Measurements from ENCODE around the gene GDPGP1.
A peak's percentile ranks its signal among the peaks of the same experiment; 100 is the strongest.
"Not testable (repeated sequence)": the region's sequence is repeated elsewhere in the genome, so short reads cannot be mapped to it uniquely, and the experiment has no call there.

The GDPGP1 gene

GRCh38 chr15:90227336-90227735 is 6.7 kb upstream of the GDPGP1 start:
- DNase-seq, result no peak

DNA sequence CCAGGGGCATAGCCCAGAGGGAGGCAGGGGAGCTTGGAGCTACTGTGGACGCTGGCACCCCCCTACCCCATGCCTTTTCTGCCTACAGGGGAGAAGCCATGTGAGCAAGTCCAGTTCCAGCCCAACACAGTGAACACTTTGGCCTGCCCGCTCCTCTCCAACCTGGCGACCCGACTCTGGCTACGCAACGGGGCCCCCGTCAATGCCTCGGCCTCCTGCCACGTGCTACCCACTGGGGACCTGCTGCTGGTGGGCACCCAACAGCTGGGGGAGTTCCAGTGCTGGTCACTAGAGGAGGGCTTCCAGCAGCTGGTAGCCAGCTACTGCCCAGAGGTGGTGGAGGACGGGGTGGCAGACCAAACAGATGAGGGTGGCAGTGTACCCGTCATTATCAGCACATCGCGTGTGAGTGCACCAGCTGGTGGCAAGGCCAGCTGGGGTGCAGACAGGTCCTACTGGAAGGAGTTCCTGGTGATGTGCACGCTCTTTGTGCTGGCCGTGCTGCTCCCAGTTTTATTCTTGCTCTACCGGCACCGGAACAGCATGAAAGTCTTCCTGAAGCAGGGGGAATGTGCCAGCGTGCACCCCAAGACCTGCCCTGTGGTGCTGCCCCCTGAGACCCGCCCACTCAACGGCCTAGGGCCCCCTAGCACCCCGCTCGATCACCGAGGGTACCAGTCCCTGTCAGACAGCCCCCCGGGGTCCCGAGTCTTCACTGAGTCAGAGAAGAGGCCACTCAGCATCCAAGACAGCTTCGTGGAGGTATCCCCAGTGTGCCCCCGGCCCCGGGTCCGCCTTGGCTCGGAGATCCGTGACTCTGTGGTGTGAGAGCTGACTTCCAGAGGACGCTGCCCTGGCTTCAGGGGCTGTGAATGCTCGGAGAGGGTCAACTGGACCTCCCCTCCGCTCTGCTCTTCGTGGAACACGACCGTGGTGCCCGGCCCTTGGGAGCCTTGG is 5.9 kb upstream of the GDPGP1 start:
- no peak for DNase-seq

DNA sequence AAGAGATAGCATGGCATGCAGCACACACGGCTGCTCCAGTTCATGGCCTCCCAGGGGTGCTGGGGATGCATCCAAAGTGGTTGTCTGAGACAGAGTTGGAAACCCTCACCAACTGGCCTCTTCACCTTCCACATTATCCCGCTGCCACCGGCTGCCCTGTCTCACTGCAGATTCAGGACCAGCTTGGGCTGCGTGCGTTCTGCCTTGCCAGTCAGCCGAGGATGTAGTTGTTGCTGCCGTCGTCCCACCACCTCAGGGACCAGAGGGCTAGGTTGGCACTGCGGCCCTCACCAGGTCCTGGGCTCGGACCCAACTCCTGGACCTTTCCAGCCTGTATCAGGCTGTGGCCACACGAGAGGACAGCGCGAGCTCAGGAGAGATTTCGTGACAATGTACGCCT is 5.0 kb upstream of the GDPGP1 start:
- no peak for DNase-seq

- DNase-seq, result no peak
Measured at GRCh38 chr15:90230071-90230494, 3.9 kb upstream of the GDPGP1 start.

GRCh38 chr15:90230610-90231009 is 3.4 kb upstream of the GDPGP1 start:
- DNase-seq, result no peak

DNA sequence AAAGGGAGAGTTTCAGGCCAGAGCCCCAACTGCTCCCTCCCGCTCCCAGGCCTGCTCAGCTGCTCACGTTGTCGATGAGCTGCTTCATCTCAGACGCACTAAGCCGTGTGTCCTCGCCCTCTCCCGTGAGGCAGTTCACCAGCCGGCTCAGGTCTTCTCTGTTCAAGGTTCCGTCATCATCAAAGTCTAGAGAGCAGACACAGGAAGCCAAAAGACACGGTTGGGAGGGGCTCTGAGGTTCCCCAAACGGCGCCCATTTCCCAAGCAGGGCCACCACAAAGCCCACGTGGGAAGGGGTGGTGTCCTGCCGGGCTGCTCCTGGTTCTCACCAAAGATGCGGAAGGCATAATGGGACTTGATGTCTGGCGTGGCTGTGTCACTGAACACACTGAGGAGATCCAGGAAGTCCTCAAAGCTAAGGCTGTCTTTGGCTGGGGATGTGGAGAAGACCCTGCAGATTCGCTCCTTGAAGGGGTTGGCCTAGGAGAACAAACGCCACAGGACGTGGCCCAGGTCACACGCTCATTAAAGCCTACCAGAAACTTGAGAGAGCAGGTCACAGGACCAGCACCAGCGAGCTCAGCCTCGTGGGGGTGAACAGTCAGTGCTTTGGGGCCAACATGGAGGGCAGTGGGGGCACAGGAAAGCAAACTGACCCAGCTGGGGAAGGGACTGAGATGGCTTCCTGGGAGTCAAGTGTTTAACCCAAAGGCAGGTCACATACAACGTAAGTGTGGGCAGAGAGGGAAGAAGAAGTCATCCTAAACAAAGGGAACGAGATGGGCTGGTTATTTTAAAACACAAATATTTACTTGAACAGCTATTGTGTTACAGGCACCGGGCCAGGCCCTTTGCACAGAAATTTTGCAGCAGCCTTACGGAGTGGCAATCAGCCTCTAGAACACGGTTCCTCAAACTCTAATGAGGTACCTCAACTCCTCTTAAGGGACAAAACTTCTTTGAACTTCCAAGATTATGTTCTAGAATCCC is 2.7 kb upstream of the GDPGP1 start:
- peak; percentile 51 for DNase-seq

- DNase-seq, result no peak
Measured at GRCh38 chr15:90232196-90232595, 1.8 kb upstream of the GDPGP1 start.

- no peak for DNase-seq
Measured at GRCh38 chr15:90232941-90233386, 1.0 kb upstream of the GDPGP1 start.

- DNase-seq, result peak; percentile 95
Measured at GRCh38 chr15:90233387-90234095, 468 bp upstream of the GDPGP1 start, which contains the start of gene CIB1. TSS of gene CIB1 (minus strand) at chr15:90233941. CDS start at chr15:90233885, 56 bp downstream.

DNA sequence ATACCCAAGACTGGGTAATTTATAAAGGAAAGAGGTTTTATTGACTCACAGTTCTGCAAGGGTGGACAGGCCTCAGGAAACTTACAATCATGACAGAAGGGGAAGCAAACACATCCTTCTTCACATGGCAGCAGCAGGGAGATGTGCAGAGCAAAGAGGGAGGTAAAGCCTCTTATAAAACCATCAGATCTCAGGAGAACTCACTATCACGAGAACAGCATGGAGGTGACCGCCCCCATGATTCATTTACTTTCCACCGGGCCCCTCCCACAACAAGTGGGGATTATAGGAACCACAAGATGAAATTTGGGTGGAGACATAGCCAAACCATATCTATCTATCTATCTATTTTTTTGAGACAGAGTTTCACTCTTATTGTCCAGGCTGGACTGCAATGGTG is 5.4 kb downstream of the GDPGP1 start:
- DNase-seq, result no peak

DNA sequence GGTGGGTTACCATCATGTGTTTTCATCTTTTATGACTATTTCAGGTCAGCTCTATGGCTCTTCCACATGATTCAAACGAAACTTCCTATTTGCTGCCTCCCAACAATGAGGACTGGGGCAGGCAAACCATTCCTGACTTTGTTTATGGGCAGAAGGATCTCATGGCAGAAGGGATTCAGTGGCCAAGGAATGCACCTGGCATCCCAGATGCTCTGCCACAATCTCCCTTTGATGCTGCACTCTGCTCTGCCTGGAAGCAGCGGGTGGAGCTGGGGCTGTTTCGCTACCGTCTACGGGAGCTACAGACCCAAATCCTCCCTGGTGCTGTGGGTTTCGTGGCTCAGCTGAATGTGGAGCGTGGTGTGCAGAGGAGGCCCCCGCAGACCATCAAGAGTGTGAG is 6.8 kb downstream of the GDPGP1 start:
- DNase-seq, result no peak

DNA sequence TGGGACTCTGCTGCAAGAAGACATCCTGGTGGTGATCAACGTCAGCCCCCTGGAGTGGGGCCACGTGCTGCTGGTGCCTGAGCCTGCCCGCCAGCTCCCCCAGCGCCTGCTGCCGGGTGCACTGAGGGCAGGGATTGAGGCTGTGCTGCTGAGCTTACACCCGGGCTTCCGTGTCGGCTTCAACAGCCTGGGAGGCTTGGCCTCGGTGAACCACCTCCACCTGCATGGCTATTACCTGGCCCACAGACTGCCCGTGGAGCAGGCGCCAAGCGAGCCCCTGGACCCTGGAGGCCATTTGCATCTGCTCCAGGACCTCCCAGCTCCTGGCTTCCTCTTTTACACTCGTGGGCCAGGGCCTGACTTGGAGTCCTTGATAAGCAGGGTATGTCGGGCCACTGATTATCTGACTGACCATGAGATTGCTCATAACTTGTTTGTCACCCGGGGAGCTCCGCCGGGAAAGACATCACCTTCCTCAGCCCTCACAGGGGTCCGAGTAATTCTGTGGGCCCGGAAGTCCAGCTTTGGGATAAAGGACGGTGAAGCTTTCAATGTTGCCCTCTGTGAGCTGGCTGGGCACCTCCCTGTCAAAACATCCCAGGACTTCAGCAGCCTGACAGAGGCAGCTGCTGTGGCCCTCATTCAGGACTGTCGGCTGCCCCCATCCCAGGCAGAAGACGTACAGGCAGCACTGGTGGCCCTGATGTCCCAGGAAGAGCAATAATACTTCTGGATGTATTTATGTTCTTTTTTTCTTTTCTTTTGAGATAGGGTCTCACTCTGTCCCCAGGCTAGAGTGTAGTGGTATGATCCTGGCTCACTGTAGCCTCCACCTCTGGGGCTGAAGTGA is 7.6 kb downstream of the GDPGP1 start:
- no peak for DNase-seq

DNA sequence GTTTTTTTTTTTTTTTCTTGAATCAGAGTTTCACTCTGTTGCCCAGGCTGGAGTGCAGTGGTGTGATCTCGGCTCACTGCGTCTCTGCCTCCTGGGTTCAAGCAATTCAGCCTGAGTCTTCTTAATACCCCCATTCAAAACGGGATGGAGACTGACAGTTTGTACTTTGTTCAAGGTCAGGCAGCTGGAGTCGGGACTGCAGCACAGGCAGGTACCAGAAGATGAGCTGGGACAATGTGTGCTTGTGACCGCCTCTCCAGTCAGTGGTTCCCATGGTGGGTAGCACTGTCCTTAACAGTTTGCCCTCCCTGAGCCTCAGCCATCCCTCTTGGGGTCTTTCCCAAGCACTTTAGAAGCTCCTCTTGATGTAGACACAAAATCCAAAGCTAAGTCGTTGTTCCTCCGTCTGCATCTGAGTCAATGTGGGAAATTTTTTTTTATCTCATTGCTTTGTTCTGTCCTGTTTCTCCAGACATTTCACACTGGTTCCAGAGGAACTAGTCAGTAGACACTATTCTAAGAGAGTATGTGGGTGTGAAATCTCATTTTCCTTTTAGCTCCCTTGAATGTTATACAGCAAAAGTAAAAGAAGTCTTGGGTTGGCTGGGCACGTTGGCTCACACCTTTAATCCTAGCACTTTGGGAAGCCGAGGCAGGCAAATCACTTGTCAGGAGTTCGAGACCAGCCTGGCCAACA is 10.1 kb downstream of the GDPGP1 start:
- DNase-seq, result no peak

GRCh38 chr15:90248789-90249202 is 14.8 kb downstream of the GDPGP1 start:
- no peak for DNase-seq

DNA sequence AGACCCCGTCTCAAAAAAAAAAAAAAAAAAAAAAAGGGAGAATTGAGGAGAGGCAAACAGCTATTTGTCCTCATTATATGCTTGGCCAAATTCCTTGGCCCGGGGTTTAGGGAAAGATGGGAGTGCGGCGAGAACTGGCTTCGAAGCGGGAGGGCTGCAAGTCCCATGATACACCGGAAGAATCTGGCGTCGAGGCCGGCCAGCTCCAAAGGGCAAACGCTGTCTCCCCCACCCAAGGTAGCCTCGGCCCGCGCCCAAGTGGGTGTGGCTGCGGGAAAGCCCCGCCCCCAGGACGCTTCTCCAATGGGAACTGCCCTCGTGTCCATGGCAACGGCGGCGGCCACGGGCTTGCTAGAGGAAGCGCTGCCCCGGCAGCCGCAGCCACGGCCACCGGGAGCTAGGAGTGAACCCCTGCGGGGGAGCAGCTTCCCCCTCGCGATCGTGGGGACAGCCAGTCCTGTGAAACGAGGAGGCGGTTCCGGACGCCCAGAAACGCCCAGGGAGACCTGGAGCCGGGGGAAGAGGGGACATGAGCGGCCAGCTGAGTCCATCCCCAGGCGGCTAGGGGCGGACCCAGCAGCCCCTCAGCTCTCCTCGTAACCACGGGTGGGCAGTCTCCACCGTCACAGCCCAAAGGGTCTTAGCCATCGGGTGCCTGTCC is 15.3 kb downstream of the GDPGP1 start, which contains the start of gene TTLL13:
TSS of gene TTLL13 (plus strand) at position 354 of the 661 bp plus-strand sequence. CDS start 1,075 bp downstream, outside the sequence.
- DNase-seq, result peak; percentile 84

DNA sequence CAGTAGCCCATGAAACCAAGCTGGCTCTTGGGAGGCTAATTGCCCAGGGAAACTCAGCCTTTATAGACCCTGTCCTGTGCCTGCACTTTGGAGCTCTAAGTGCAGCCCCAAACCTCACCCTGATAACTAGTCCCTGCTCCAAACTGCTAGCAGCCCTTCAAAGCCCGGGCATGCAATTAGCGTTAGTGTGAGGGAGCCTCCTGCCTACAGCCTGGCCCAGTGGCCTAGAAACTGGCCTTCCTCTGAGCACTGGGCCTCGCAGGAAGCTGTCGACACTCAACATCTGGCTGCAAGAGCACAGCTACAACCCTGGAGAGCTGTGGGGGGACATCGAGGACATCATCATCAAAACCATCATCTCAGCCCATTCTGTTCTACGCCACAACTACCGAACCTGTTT is 23.8 kb downstream of the GDPGP1 start:
- no peak for DNase-seq

DNA sequence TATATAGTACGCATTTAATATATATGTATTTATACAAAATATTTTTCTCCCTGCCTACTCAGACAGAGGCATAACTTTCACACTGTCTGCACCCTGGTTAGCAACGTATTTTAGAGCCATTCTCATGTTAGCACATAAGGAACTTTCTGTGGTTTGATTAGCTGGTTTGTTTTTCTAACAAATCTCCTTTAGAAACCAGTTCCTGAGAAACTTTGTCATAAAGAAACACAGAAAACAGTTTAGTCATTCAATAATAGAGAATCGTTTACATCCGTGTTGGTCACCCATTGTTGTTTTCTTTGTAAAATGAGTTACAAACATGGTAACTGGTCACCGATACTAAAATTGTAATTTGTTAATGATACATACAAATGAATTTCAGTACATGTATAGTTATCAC is 25.5 kb downstream of the GDPGP1 start:
- no peak for DNase-seq

- not testable (repeated sequence) for DNase-seq
Measured at GRCh38 chr15:90260731-90261130, 26.7 kb downstream of the GDPGP1 start.

DNA sequence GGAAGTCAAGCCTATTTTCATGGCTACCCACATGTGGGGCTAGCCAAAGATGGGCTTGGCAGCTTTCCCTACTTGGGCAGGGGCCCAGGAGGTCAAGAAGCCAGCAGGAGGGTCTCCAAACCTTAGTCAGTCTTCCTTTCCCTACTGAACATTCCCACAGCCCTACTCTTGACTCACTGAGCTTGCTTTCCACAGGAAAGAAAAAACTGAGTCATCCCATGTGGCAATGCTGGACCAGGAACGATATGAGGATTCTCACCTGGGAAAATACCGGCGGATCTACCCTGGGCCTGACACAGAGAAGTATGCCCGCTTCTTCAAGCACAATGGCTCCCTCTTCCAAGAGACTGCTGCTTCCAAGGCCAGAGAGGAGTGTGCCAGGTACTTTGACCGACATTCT is 27.8 kb downstream of the GDPGP1 start:
- DNase-seq, result no peak

DNA sequence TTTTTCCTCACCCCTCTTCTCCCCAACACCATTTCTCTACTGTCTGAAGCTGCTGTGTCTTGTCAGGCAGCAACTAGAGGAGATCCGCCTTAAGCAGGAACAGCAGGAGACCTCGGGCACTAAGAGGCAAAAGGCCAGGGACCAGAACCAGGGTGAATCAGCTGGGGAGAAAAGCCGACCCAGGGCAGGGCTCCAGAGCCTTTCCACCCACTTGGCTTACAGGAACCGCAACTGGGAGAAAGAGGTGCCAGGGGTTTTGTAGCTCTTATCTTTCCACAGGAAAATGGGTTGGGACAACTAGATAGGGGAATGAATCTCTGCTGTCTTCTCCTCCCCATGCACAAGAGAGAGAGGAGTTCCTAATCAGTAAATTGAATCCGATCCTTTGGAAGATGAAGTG is 28.4 kb downstream of the GDPGP1 start:
- DNase-seq, result no peak
